Neuronal stem cell (in vitro differentiated cells): ENCODE results near the gene MT1E.
"Not testable (repeated sequence)": the region's sequence is repeated elsewhere in the genome, so short reads cannot be mapped to it uniquely, and the experiment has no call there.

Experiments
- DNase-seq: peaks from one replicate; pipeline ENCODE4 v3.0.0-alpha.2; 2013; ENCODE audit warnings: low spot score
- H2AFZ ChIP-seq: one replicate; pipeline ENCODE4 v1.6.1; 2013; ENCODE audit warnings: mild to moderate bottlenecking, low read length, inconsistent platforms
- H2AK5ac ChIP-seq: 2 replicates; pipeline ENCODE4 v1.6.1; 2013; ENCODE audit warnings: low read depth, mild to moderate bottlenecking, inconsistent platforms, low read length, moderate library complexity, mixed read lengths
- H2BK120ac ChIP-seq: 2 replicates; pipeline ENCODE4 v1.6.1; 2013; ENCODE audit warnings: low read depth, mild to moderate bottlenecking, inconsistent platforms, low read length, moderate library complexity, mixed read lengths
- H2BK12ac ChIP-seq: one replicate; pipeline ENCODE4 v1.6.1; 2013; ENCODE audit warnings: low read length, inconsistent platforms
- H2BK15ac ChIP-seq: 2 replicates; pipeline ENCODE4 v1.6.1; 2013; ENCODE audit warnings: mild to moderate bottlenecking, low read length, inconsistent platforms, mixed read lengths
- H2BK5ac ChIP-seq: one replicate; pipeline ENCODE4 v1.6.1; 2013; ENCODE audit warnings: inconsistent platforms, mild to moderate bottlenecking, low read length, moderate library complexity
- H3K14ac ChIP-seq: one replicate; pipeline ENCODE4 v1.6.1; 2013; ENCODE audit warnings: low read length, inconsistent platforms
- H3K18ac ChIP-seq: 2 replicates; pipeline ENCODE4 v1.6.1; 2013; ENCODE audit warnings: low read length, inconsistent platforms
- H3K23ac ChIP-seq: 2 replicates; pipeline ENCODE4 v1.6.1; 2013; ENCODE audit warnings: low read depth, mild to moderate bottlenecking, mixed read lengths, low read length, inconsistent platforms; ENCODE audit not compliant: poor library complexity
- H3K27ac ChIP-seq: replicated peaks from 3 replicates; pipeline ENCODE4 v1.5.1; 2013; ENCODE audit warnings: low read length, inconsistent platforms
- H3K27me3 ChIP-seq, 3 experiments: 2 replicates each; pipeline ENCODE4 v1.6.1; 2013; ENCODE audit warnings: low read length in 3 of 3, mild to moderate bottlenecking in 2 of 3, inconsistent platforms in 1 of 3, low read depth in 1 of 3, mixed read lengths in 1 of 3, moderate library complexity in 1 of 3; ENCODE audit not compliant: control insufficient read depth in 3 of 3, insufficient read depth in 3 of 3
- H3K36me3 ChIP-seq, 2 donors: replicated peaks in 1 of 2; 2 replicates each; pipeline ENCODE4 v1.6.1; 2013; ENCODE audit warnings: low read length in 2 of 2; ENCODE audit not compliant: control insufficient read depth in 2 of 2, insufficient read depth in 2 of 2
- H3K4ac ChIP-seq: 2 replicates; pipeline ENCODE4 v1.6.1; 2013; ENCODE audit warnings: inconsistent platforms, mild to moderate bottlenecking, low read length, moderate library complexity
- H3K4me1 ChIP-seq, 2 donors: 1 replicate in 1 of 2; 2 replicates in 1 of 2; pipeline ENCODE4 v1.6.1; 2013; ENCODE audit warnings: low read length in 2 of 2, low read depth in 1 of 2; ENCODE audit not compliant: control insufficient read depth in 2 of 2, insufficient read depth in 1 of 2
- H3K4me2 ChIP-seq: one replicate; pipeline ENCODE4 v1.6.1; 2013; ENCODE audit warnings: mild to moderate bottlenecking, low read length, inconsistent platforms; ENCODE audit not compliant: insufficient read depth, poor library complexity, severe bottlenecking
- H3K4me3 ChIP-seq, 2 donors: 2 replicates each; pipeline ENCODE4 v1.5.1; 2013; ENCODE audit warnings: low read length in 2 of 2, mild to moderate bottlenecking in 2 of 2, inconsistent platforms in 1 of 2, moderate library complexity in 1 of 2
- H3K79me1 ChIP-seq: one replicate; pipeline ENCODE4 v1.6.1; 2013; ENCODE audit warnings: low read depth, mild to moderate bottlenecking, inconsistent platforms, low read length, moderate library complexity
- H3K9ac ChIP-seq: one replicate; pipeline ENCODE4 v1.6.1; 2013; ENCODE audit warnings: mild to moderate bottlenecking, low read depth, low read length, inconsistent platforms; ENCODE audit not compliant: poor library complexity
- H3K9me3 ChIP-seq, 2 donors: replicated peaks in 1 of 2; 2 replicates each; pipeline versions ENCODE3 to v1.6.1; 2013; ENCODE audit warnings: low read length in 2 of 2, mild to moderate bottlenecking in 2 of 2, inconsistent platforms in 1 of 2, low read depth in 1 of 2, mixed read lengths in 1 of 2, moderate library complexity in 1 of 2; ENCODE audit not compliant: control insufficient read depth in 2 of 2, insufficient read depth in 1 of 2
- H4K8ac ChIP-seq: one replicate; pipeline ENCODE4 v1.6.1; 2013; ENCODE audit warnings: low read depth, mild to moderate bottlenecking, inconsistent platforms, low read length, moderate library complexity
- H4K91ac ChIP-seq: one replicate; pipeline ENCODE4 v1.6.1; 2013; ENCODE audit warnings: low read length, low read depth, mild to moderate bottlenecking, inconsistent platforms; ENCODE audit not compliant: poor library complexity
- WGBS, 2 donors: extraction: QIAGEN DNeasy Blood & Tissue Kit; methylation state at CpG; one replicate each; pipeline ENCODE4 v1.1.7; 2013; ENCODE audit warnings: missing lambda C conversion rate in 2 of 2, mixed read lengths in 1 of 2; ENCODE audit not compliant: insufficient read length in 2 of 2, insufficient replicate concordance in 1 of 2; ENCODE audit errors: extremely low coverage in 2 of 2; 5-methylcytosine and 5-hydroxymethylcytosine counted together

Gene MT1E

GRCh38 chr16:56621665-56622445, 3.7 kb upstream of the MT1E start:
- H2AK5ac ChIP-seq, H3K9me3 ChIP-seq, H3K36me3 ChIP-seq, H3K18ac ChIP-seq, H3K9ac ChIP-seq, H2BK15ac ChIP-seq, H2AFZ ChIP-seq, H3K23ac ChIP-seq, DNase-seq, H4K91ac ChIP-seq, H3K14ac ChIP-seq, H3K4me2 ChIP-seq, H2BK120ac ChIP-seq, H4K8ac ChIP-seq, H3K79me1 ChIP-seq, H2BK12ac ChIP-seq, H3K4me3 ChIP-seq, H2BK5ac ChIP-seq, H3K4ac ChIP-seq, H3K27ac ChIP-seq: not testable (repeated sequence)
- H3K4me1 ChIP-seq: peaks cover 4 to 11% of the 10 kb centered on the region in 2 donors
- H3K27me3 ChIP-seq: peaks cover 34 to 93% (median 68%) of the 10 kb centered on the region in 3 experiments
- no CpG with 5 or more reads among the region's 4 CpGs for WGBS, 2 donors

GRCh38 chr16:56623184-56623583, 2.4 kb upstream of the MT1E start:
- not testable (repeated sequence) for H2BK5ac ChIP-seq, H3K4me2 ChIP-seq, H2BK12ac ChIP-seq, H3K4ac ChIP-seq, H2AK5ac ChIP-seq, H3K27ac ChIP-seq, H3K23ac ChIP-seq, H3K4me3 ChIP-seq, H3K14ac ChIP-seq, H4K91ac ChIP-seq, H3K79me1 ChIP-seq, H3K4me1 ChIP-seq, DNase-seq, H4K8ac ChIP-seq, H2BK15ac ChIP-seq, H3K36me3 ChIP-seq, H3K9me3 ChIP-seq, H3K9ac ChIP-seq, H3K18ac ChIP-seq, H2BK120ac ChIP-seq, H2AFZ ChIP-seq
- H3K27me3 ChIP-seq: peaks cover 24 to 88% (median 63%) of the 10 kb centered on the region in 3 experiments
- no CpG with 5 or more reads among the region's 5 CpGs for WGBS, 2 donors

GRCh38 chr16:56623637-56624036, 1.9 kb upstream of the MT1E start:
- no CpG with 5 or more reads among the region's 2 CpGs for WGBS, 2 donors
- no peaks in the 10 kb centered on the region for H3K9me3 ChIP-seq

GRCh38 chr16:56625943-56626654, 518 bp downstream of the MT1E start:
- Histone ChIP-seq H3K4me2 (no peak overlapping the region), H3K4me1 (peaks cover 4 to 6% of the 10 kb centered on the region in 2 donors), H2AFZ (peak overlapping the region; percentile 86), H3K23ac (no peak overlapping the region), H2BK12ac (no peak overlapping the region), H3K9me3 (no peaks in the 10 kb centered on the region), H2BK5ac (no peak overlapping the region), H3K14ac (no peak overlapping the region), H2AK5ac (no peak overlapping the region), H4K8ac (no peak overlapping the region), H3K4ac (no peak overlapping the region), H3K27ac (no peak overlapping the region), H2BK15ac (no peak overlapping the region), H3K4me3 (peak overlapping the region in 1 of 2 donors; percentile 20), H3K36me3 (no peaks in the 10 kb centered on the region), H4K91ac (no peak overlapping the region), H2BK120ac (no peak overlapping the region), H3K27me3 (peaks cover 27 to 92% (median 72%) of the 10 kb centered on the region in 3 experiments), H3K79me1 (no peaks in the 10 kb centered on the region), H3K9ac (no peak overlapping the region), H3K18ac (no peak overlapping the region)
- no CpG with 5 or more reads among the region's 16 CpGs for WGBS, 2 donors
- DNase-seq: no peak

More at GRCh38 chr16:56623637-56624036, 1.9 kb upstream of the MT1E start:
- H3K27me3 ChIP-seq: peaks cover 22 to 88% (median 63%) of the 10 kb centered on the region in 3 experiments
- no peak overlapping the region for H4K91ac ChIP-seq
- H3K4me3 ChIP-seq: no peak overlapping the region
- H2BK5ac ChIP-seq: no peak overlapping the region
- no peak overlapping the region for H3K27ac ChIP-seq
- H3K4me2 ChIP-seq: no peak overlapping the region
- no peak overlapping the region for H2BK120ac ChIP-seq
- H4K8ac ChIP-seq: no peak overlapping the region
- H2BK15ac ChIP-seq: no peak overlapping the region
- peaks cover 4 to 6% of the 10 kb centered on the region in 2 donors for H3K4me1 ChIP-seq
- no peak overlapping the region for H3K4ac ChIP-seq
- no peaks in the 10 kb centered on the region for H3K36me3 ChIP-seq
- H2AK5ac ChIP-seq: no peak overlapping the region
- H3K18ac ChIP-seq: no peak overlapping the region
- no peak overlapping the region for H2BK12ac ChIP-seq
- H3K23ac ChIP-seq: no peak overlapping the region
- no peak overlapping the region for H2AFZ ChIP-seq
- no peak for DNase-seq
- no peaks in the 10 kb centered on the region for H3K79me1 ChIP-seq
- H3K14ac ChIP-seq: no peak overlapping the region
- no peak overlapping the region for H3K9ac ChIP-seq
